Urinary bladder (tissue), 4 donors: Measurements from ENCODE around the gene RORC. TPM values are rescaled to one million over a fixed set of nuclear protein-coding genes. Genes with fewer than 3 reads are reported as not detected.

Source experiments
- DNase-seq: peaks from one replicate; pipeline ENCODE4 v3.0.0-alpha.2; 2015; ENCODE audit errors: extremely low spot score
- H3K27ac ChIP-seq: one replicate; pipeline ENCODE4 v1.5.1; 2013; ENCODE audit warnings: low read depth, mild to moderate bottlenecking, moderate library complexity
- H3K36me3 ChIP-seq: one replicate; pipeline ENCODE4 v1.6.1; 2013; ENCODE audit warnings: mild to moderate bottlenecking, moderate library complexity; ENCODE audit not compliant: insufficient read depth
- H3K4me1 ChIP-seq: one replicate; pipeline ENCODE4 v1.6.1; 2013; ENCODE audit warnings: mild to moderate bottlenecking, moderate library complexity; ENCODE audit not compliant: insufficient read depth
- H3K4me3 ChIP-seq: one replicate; pipeline ENCODE4 v1.5.1; 2013; ENCODE audit warnings: low read depth, low read length
- WGBS: extraction: QIAGEN DNeasy Blood & Tissue Kit; methylation state at CpG from one replicate; pipeline ENCODE4 v1.1.7; 2013; 5-methylcytosine and 5-hydroxymethylcytosine counted together
- polyA plus RNA-seq: library from polyadenylated mRNA; stranded (reverse); fragments of 200-250 nt; gene quantifications from one replicate; pipeline ENCODE4 v1.2.3, GENCODE V29; 2013
- total RNA-seq: library from RNA; depleted of rRNA; stranded (reverse); fragments of >200 nt; gene quantifications from one replicate; pipeline ENCODE4 v1.2.3, GENCODE V29; 2014
- donor health status: healthy with polysubstance abuse.
- donor health status: healthy.

The RORC gene
- total and polyA plus RNA-seq, 2 donors, result 0.71 to 1.6 TPM

DNA sequence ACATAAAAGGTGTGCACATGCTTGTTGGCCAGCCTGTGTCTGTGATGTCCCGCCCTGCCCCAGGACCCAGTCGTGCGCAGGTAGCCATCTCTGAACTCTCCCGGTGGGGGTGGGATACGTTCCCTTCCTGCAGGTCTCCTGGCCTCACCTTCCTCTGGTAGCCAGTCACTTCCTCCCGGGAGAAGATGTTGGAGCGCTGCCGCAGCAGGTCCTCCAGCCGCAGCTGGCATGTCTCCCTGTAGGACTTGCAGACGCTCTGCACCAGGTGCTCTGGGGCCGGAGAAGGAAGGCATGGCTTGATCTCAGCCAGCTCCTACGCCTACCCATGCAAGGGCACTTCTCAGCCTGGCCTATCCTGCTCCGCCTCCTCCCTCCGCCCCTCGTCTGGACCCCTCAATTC is 17.2 kb downstream of the RORC start:
- H3K4me3 ChIP-seq, result no peak overlapping the region
- DNase-seq, result no peak
- H3K27ac ChIP-seq, result no peak overlapping the region
- no peaks in the 10 kb centered on the region for H3K36me3 ChIP-seq
- H3K4me1 ChIP-seq, result no peaks in the 10 kb centered on the region
- 83% methylated on average over 15 of the region's 15 CpGs for WGBS

GRCh38 chr1:151813271-151813977 is 18.2 kb downstream of the RORC start:
- Histone ChIP-seq H3K36me3 (no peaks in the 10 kb centered on the region), H3K27ac (no peak overlapping the region), H3K4me3 (no peak overlapping the region), H3K4me1 (no peaks in the 10 kb centered on the region)
- DNase-seq, result no peak
- 81% methylated on average over 12 of the region's 12 CpGs for WGBS

GRCh38 chr1:151811181-151811580 is 20.4 kb downstream of the RORC start:
- Histone ChIP-seq H3K27ac (no peak overlapping the region), H3K4me3 (no peak overlapping the region), H3K4me1 (no peaks in the 10 kb centered on the region), H3K36me3 (no peaks in the 10 kb centered on the region)
- WGBS, result 79% methylated on average over 9 of the region's 9 CpGs
- DNase-seq, result no peak

DNA sequence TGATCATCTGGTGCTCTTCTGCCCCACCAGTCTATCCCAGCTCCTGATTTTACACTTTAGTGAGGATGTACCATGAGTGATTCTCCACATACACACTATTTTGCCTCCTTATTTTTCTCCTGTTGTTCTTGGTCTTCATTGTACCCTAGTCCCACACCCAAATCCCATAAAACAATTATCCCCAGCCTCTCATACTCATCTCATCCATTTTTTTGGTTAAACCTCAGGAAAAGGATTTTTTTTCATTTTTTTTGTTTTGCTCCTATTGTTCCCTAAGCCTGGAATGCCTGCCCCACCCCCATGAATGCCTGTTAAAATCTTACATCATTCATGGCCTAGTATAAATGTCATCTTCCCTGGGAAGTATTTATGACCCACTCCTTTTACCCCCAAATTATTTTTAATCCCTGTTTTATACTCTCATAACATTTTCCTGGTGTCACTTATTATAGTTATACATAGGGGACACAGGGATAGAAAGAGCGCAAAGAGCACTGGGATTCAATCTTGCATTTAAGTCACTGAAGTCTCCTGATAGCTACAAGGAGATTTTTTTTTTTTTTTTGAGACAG is 21.5 kb downstream of the RORC start:
- no peak for DNase-seq
- Histone ChIP-seq H3K4me3 (no peak overlapping the region), H3K27ac (no peak overlapping the region), H3K4me1 (no peaks in the 10 kb centered on the region), H3K36me3 (no peaks in the 10 kb centered on the region)
- 89% methylated on average over 1 of the region's 1 CpG for whole genome bisulfite sequencing

- no peaks in the 10 kb centered on the region for H3K36me3 ChIP-seq
- WGBS, result 56% methylated on average over 8 of the region's 8 CpGs
- H3K27ac ChIP-seq, result no peak overlapping the region
- H3K4me1 ChIP-seq, result no peaks in the 10 kb centered on the region
- H3K4me3 ChIP-seq, result no peak overlapping the region
- DNase-seq, result no peak
These were observed 22.2 kb downstream of the RORC start for GRCh38 chr1:151809290-151809984.

DNA sequence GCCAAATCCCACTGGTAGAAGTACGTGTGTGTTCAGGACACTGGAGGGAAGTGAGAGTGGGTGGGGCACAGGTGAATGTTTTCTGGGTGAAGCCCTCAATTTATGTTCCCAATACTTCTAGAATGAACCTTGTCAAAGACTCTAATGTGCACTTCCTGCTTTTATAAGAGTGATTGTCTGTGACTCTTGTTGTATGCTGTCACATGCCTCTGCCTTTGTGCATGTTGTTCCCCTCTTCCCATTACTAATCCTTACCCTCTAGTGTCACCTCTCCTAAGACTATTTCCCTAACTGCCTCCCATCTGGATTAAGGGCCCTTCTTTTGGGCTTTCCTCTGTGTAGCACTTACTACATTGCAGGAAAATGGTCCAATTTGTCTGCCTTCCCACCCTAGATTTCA is 23.8 kb downstream of the RORC start:
- 75% methylated on average over 1 of the region's 1 CpG for WGBS
- no peaks in the 10 kb centered on the region for H3K36me3 ChIP-seq
- H3K27ac ChIP-seq, result no peak overlapping the region
- H3K4me3 ChIP-seq, result no peak overlapping the region
- no peak for DNase-seq
- no peaks in the 10 kb centered on the region for H3K4me1 ChIP-seq

DNA sequence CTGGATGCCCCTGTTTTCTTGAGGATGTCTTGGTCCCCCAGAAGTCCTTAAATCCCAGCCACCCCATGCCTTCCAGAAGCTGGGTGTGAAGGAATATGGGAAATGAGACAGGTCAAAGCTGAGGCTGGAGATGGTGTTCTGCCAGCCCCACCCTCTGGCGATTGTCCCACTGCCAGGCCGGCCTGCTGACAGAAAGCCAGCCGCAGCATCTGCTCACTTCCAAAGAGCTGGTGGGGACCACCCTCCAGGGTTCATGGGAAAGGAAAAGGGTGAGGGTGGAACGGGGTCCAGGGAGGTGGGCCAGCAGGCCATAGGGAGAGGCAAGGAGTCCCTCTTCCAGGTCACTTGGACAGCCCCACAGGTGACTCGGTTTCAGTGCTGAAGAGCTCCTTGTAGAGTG is 24.5 kb downstream of the RORC start:
- Histone ChIP-seq H3K4me1 (no peaks in the 10 kb centered on the region), H3K4me3 (no peak overlapping the region), H3K27ac (no peak overlapping the region), H3K36me3 (no peaks in the 10 kb centered on the region)
- WGBS, result 74% methylated on average over 5 of the region's 5 CpGs
- DNase-seq, result no peak

DNA sequence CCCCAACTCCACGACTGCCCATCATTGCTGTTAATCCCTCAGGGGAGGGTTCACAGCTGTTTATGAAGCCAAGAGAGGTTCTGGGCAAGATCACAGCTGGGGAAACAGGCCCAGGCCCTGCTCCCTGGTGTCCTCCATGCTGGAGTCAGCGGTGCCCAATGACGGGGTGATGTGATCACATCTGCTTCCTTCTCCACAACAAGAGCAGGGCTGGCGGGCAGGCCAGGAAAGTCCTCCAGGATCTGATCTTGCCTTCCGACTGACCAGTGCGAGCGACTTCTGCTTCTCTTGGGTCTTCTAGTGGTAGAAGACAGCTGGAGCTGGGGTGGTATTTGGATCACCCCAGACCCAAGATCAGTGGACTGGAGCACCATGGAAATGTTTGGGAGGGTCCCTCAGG is 25.4 kb downstream of the RORC start:
- DNase-seq, result no peak
- Histone ChIP-seq H3K36me3 (no peaks in the 10 kb centered on the region), H3K4me1 (no peaks in the 10 kb centered on the region), H3K4me3 (no peak overlapping the region), H3K27ac (no peak overlapping the region)
- WGBS, result 80% methylated on average over 7 of the region's 7 CpGs

- H3K4me1 ChIP-seq, result no peaks in the 10 kb centered on the region
- WGBS, result 39% methylated on average over 12 of the region's 12 CpGs
- no peak within 1 kb of the TSS for H3K27ac ChIP-seq
- no peak for DNase-seq
- H3K4me3 ChIP-seq, result no peak within 1 kb of the TSS
- H3K36me3 ChIP-seq, result no peaks in the 10 kb centered on the region
These were observed 26.4 kb downstream of the RORC start, which contains the start of gene LINGO4 for GRCh38 chr1:151805066-151805820. Gene LINGO4, minus strand, starts transcription at chr1:151805419. Its CDS starts 2,715 bp downstream, at chr1:151802704.

DNA sequence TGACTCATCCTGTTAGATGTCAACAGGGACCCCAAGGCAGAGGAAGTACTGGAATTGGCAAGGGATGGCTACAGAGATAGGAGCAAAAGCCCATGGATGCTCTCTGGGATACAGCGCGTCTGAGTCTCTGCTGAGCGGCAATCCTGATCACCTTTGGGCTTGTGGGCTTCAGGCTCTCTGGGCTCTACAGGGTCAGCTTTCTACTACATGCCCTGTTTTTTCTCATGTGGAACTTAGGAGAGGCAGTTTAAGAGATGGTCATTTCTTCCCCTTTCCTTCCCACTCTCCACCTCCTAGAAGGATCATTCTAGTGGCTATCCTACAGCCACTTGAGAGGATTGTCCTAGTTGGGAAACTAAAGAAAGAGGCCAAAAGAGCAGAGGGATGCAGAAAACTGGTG is 27.7 kb downstream of the RORC start:
- DNase-seq, result no peak
- no peak overlapping the region for H3K4me3 ChIP-seq
- no peaks in the 10 kb centered on the region for H3K36me3 ChIP-seq
- H3K27ac ChIP-seq, result no peak overlapping the region
- H3K4me1 ChIP-seq, result no peaks in the 10 kb centered on the region
- 96% methylated on average over 3 of the region's 3 CpGs for WGBS

GRCh38 chr1:151803164-151803563 is 28.4 kb downstream of the RORC start:
- Histone ChIP-seq H3K4me1 (no peaks in the 10 kb centered on the region), H3K36me3 (no peaks in the 10 kb centered on the region), H3K27ac (no peak overlapping the region), H3K4me3 (no peak overlapping the region)
- DNase-seq, result no peak

DNA sequence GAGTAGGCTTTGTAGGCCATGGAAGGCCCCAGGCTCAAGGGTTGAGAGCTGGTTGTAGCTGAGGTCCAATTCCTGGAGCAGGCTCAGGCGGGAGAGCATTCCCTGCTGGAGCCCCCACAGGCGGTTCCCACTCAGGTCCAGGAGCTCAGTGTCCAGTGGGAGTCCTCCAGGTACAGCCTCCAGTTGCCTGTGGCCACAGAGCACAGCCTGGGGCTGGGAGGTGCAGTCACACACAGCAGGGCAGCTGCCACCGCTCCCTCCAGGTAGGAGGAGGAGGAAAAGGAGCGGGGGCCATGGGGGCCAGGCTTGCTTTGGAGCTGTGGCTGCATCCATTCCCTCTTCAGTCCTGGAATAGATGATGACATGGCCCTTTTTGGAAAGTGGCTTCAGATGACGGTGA is 29.2 kb downstream of the RORC start:
- DNase-seq, result no peak
- Histone ChIP-seq H3K4me1 (no peaks in the 10 kb centered on the region), H3K36me3 (no peaks in the 10 kb centered on the region), H3K27ac (no peak overlapping the region), H3K4me3 (no peak overlapping the region)
- WGBS, result 89% methylated on average over 5 of the region's 5 CpGs

DNA sequence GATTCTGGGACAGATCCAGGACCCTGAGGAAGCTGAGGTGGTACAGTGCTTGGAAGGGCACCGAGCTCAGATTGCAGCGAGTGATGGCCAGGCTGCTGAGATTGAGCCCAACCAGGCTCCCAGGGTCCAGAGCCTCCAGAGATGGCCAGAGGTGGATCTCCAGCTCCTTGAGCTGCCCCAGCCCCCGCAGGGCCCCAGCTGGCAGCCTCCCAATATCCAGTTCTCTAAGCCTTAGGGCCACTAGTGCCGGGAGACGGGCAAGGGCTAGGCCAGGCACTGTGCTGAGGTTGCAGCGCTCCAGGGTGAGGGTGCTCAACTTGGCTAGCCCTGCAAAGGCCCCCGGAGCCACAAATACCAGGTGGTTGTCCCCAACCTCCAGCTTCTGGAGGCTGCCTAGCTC is 29.8 kb downstream of the RORC start:
- DNase-seq, result no peak
- no peaks in the 10 kb centered on the region for H3K36me3 ChIP-seq
- H3K4me1 ChIP-seq, result no peaks in the 10 kb centered on the region
- 79% methylated on average over 7 of the region's 7 CpGs for WGBS
- H3K27ac ChIP-seq, result no peak overlapping the region
- H3K4me3 ChIP-seq, result no peak overlapping the region
